Vagina (tissue), 2 donors: ENCODE data around the gene KRTAP10-10.

Source experiments
- CTCF ChIP-seq, 3 experiments: fragments of 450-650 bp in 2 of 3; fragments of 200-600 bp in 1 of 3; sonication (generic) in 1 of 3; IDR thresholded peaks; one replicate each; pipeline ENCODE4 v1.5.1; 2017 to 2019; ENCODE audit warnings: antibody characterized with exemption in 3 of 3, mild to moderate bottlenecking in 2 of 3, moderate library complexity in 2 of 3
- POLR2AphosphoS5 ChIP-seq, 2 donors: sonication (generic); formaldehyde crosslinking; IDR thresholded peaks; one replicate each; pipeline ENCODE4 v1.9.0; 2017; ENCODE audit warnings: antibody characterized with exemption in 2 of 2, mild to moderate bottlenecking in 2 of 2, low read depth in 1 of 2; ENCODE audit not compliant: insufficient read depth in 1 of 2

- no peak for TF ChIP-seq CTCF (IDR thresholded peaks at IDR 0.05)
- no peak for TF ChIP-seq POLR2AphosphoS5 (IDR thresholded peaks at IDR 0.05; ENCODE audit: insufficient read depth in 1 of 2, low read depth in 1 of 2)
Observed at GRCh38 chr21:44657635-44658540, 20.7 kb downstream of the KRTAP10-10 start, which contains the start of gene KRTAP12-3.
